Adrenal gland (tissue), 5 donors: ENCODE measurements around the gene AUH.

ENCODE experiments used
- CTCF ChIP-seq, 6 experiments: fragments of 450-650 bp in 4 of 6; fragments of 200-600 bp in 2 of 6; sonication (generic) in 1 of 6; IDR thresholded peaks; 1 replicate in 5 of 6; 2 replicates in 1 of 6; pipeline versions ENCODE4 v1.5.1 to v1.8.0; 2016 to 2021; ENCODE audit warnings: antibody characterized with exemption in 6 of 6, mild to moderate bottlenecking in 2 of 6, moderate library complexity in 1 of 6
- POLR2A ChIP-seq, 2 donors: fragments of 450-650 bp; IDR thresholded peaks; one replicate each; pipeline ENCODE4 v1.6.1; 2017; ENCODE audit warnings: antibody characterized with exemption in 2 of 2, mild to moderate bottlenecking in 2 of 2, moderate library complexity in 1 of 2
- donor health status: DM: no; HTN: no; CAD: no.

GRCh38 chr9:91240596-91241165 lies 121.0 kb downstream of the AUH start:
- TF ChIP-seq CTCF (IDR thresholded peaks at IDR 0.05) (no peak), POLR2A (IDR thresholded peaks at IDR 0.05) (no peak)
